ENCODE measurements around the gene LNPK.
"Not testable (repeated sequence)": the region's sequence is repeated elsewhere in the genome, so short reads cannot be mapped to it uniquely, and the experiment has no call there.

The LNPK gene

DNA sequence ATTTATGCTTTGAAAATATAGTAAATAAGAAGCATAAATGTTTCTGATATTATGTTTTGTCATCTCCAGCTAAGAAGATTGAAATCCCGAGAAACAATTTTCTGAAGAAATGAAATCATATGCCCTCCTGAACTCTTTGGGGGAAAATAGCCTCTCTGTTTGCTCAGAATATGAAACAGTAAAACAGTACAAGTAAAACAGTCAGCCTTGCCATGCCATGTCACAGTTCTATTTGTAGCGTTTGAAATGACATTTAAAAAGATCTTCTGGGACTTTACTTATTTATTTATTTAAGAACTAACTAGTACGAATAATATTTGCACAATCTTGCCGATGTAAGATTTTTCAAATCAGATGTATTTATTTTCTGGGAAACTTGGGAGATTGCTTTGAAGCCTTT is 98.0 kb downstream of the LNPK start:
- no peak for TF ChIP-seq POLR2A (IDR thresholded peaks at IDR 0.05; ENCODE audit: low read length)
- TF ChIP-seq GATA1 (IDR thresholded peaks at IDR 0.05; ENCODE audit: low read depth, low read length), result no peak
- no peak for DNase-seq

DNA sequence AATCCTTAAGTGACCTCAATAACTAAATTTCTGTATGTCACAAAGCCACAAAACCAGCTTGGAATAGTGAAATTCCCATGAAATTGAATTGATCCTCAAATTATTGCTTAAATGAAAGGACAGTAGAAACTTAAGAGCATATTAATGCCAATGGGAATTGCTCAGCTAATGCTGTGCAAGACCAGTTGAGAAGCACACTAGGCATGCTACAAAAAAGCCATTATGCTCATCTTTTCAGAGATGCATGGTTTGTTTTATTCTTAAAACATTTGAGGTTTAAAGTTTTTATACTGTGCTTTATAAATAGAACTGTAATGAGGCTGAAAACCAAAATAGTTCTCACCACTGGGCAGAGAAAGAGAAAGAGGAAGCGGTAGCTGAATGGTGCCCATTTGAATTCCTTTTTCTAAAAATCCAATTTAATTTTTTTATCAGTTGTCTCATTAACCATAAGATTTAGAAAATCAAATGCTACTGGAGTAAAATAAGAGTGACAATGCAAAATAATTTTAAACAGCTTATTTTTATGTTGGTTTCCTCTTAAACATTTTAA is 98.6 kb downstream of the LNPK start:
- no peak for DNase-seq
- TF ChIP-seq GATA1 (IDR thresholded peaks at IDR 0.05; ENCODE audit: low read depth, low read length) (no peak), POLR2A (IDR thresholded peaks at IDR 0.05; ENCODE audit: low read length) (no peak)

- DNase-seq, result not testable (repeated sequence)
These were observed 106.1 kb downstream of the LNPK start for GRCh38 chr2:175895957-175896356.

DNA sequence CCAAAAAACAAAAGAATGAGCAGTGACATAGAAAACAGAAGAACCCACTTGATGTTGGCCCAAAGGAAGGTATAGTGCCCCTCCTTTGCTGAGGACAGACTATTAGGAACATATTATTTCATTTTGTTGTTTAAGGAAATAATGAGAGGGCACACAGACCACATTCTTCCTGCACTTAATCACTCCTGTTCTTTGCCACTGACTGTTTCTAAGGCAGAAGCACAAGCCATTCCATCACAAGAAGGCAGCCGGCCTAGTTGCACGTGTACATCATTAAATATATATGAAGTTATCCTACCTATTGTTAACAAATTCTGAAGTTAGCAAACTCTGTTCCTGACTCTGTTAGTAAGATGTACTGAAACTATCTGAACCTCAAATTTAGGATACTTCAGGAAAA is 110.0 kb downstream of the LNPK start:
- TF ChIP-seq GATA1 (IDR thresholded peaks at IDR 0.05; ENCODE audit: low read depth, low read length) (no peak), POLR2A (IDR thresholded peaks at IDR 0.05; ENCODE audit: low read length) (no peak)
- no peak for DNase-seq

- TF ChIP-seq GATA1 (IDR thresholded peaks at IDR 0.05; ENCODE audit: low read depth, low read length), result no peak
- TF ChIP-seq POLR2A (IDR thresholded peaks at IDR 0.05; ENCODE audit: low read length), result no peak
These were observed 111.3 kb downstream of the LNPK start for GRCh38 chr2:175890636-175891242.

GRCh38 chr2:175889701-175890302 is 112.3 kb downstream of the LNPK start:
- TF ChIP-seq POLR2A (IDR thresholded peaks at IDR 0.05; ENCODE audit: low read length), result no peak
- TF ChIP-seq GATA1 (IDR thresholded peaks at IDR 0.05; ENCODE audit: low read depth, low read length), result no peak
- DNase-seq, result no peak

More at GRCh38 chr2:175890636-175891242, 111.3 kb downstream of the LNPK start:
- DNase-seq, result no peak

- TF ChIP-seq GATA1 (IDR thresholded peaks at IDR 0.05; ENCODE audit: low read depth, low read length) (no peak), POLR2A (IDR thresholded peaks at IDR 0.05; ENCODE audit: low read length) (no peak)
- no peak for DNase-seq
These were observed 114.3 kb downstream of the LNPK start for GRCh38 chr2:175887776-175888175.

- no peak for DNase-seq
- TF ChIP-seq POLR2A (IDR thresholded peaks at IDR 0.05; ENCODE audit: low read length), result no peak
These were observed 117.2 kb downstream of the LNPK start for GRCh38 chr2:175884697-175885393.

- TF ChIP-seq POLR2A (IDR thresholded peaks at IDR 0.05; ENCODE audit: low read length), result no peak
- no peak for TF ChIP-seq GATA1 (IDR thresholded peaks at IDR 0.05; ENCODE audit: low read depth, low read length)
- no peak for DNase-seq
These were observed 118.4 kb downstream of the LNPK start for GRCh38 chr2:175883586-175884194.

GRCh38 chr2:175879679-175880078 is 122.4 kb downstream of the LNPK start:
- TF ChIP-seq POLR2A (IDR thresholded peaks at IDR 0.05; ENCODE audit: low read length), result no peak
- TF ChIP-seq GATA1 (IDR thresholded peaks at IDR 0.05; ENCODE audit: low read depth, low read length), result no peak
- no peak for DNase-seq

DNA sequence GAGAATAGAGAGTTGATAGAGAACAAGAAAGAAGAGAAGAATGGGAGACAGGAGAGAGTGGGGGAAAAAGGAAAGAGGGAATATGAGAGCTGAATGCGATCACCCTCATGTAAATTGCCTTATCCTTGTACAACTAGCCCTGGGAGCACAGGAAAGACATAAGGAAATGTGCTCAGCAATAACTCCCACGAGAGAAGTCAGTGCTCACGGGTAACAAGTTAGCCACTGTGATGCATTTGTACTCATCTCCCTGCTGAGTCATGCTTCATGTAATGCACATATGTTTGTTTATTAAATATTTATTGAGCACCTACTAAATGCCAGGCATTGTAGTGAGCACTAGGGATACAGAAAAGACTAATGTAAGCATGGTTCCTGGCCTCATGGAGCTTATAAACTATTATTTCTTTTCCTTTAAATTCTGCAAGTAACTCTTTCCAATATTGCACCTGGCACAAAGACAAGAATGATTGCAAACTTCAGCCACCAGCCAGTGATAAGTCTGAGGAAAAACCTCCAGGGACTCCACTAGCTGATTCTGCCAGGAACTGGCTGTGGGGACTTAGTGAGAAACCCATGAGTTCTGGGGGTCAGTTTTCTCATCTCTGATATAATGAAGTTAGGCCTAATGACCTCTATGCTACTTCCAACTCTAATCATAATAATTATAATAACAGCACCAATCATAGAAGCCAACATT is 124.1 kb downstream of the LNPK start:
- no peak for DNase-seq
- TF ChIP-seq POLR2A (IDR thresholded peaks at IDR 0.05; ENCODE audit: low read length), result no peak
- TF ChIP-seq GATA1 (IDR thresholded peaks at IDR 0.05; ENCODE audit: low read depth, low read length), result no peak

DNA sequence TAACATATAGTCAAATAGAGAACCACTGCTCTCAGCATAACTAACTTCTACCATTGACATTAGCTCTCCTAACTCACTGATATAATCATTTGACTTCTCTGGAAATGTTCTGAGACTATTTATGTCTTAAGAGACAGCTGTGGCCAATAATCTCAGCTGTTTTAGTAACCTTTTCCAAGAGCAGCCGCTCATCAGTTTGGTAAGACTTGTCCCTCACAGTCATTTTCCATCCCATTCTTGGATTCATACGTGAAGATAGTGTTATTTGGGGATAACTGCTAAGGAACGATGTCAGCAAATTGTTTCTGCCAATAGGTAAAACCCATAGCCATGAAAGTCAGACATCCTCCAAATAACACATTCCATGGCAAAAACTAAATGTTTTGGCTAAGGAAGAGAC is 127.8 kb downstream of the LNPK start:
- DNase-seq, result no peak
- TF ChIP-seq GATA1 (IDR thresholded peaks at IDR 0.05; ENCODE audit: low read depth, low read length) (no peak), POLR2A (IDR thresholded peaks at IDR 0.05; ENCODE audit: low read length) (no peak)

Data from erythroblast (primary cell).